Epithelial cell of proximal tubule (primary cell): ENCODE results near the gene INPP5A. TPM values are rescaled to one million over a fixed set of nuclear protein-coding genes. Genes with fewer than 3 reads are reported as not detected.

ENCODE experiments used
- DNase-seq: peaks from one replicate; pipeline ENCODE4 v3.0.0-alpha.2; 2011; ENCODE audit warnings: low read depth
- H3K4me3 ChIP-seq: 2 replicates; pipeline ENCODE4 v1.5.1; 2011; ENCODE audit warnings: low read depth, mild to moderate bottlenecking, low read length
- total RNA-seq: library from RNA; depleted of rRNA; stranded (reverse); fragments of >200 nt; gene quantifications from 2 replicates; pipeline ENCODE4 v1.2.3, GENCODE V29; 2015
- TF ChIP-seq, protein P1 (sequence below): conservative IDR thresholded peaks from 2 replicates; pipeline ENCODE4 v1.5.1; 2012; ENCODE audit warnings: low read depth, mild to moderate bottlenecking, low read length

The INPP5A gene
- total RNA-seq, 1 donor from 2014 or later, result 30.4 TPM

DNA sequence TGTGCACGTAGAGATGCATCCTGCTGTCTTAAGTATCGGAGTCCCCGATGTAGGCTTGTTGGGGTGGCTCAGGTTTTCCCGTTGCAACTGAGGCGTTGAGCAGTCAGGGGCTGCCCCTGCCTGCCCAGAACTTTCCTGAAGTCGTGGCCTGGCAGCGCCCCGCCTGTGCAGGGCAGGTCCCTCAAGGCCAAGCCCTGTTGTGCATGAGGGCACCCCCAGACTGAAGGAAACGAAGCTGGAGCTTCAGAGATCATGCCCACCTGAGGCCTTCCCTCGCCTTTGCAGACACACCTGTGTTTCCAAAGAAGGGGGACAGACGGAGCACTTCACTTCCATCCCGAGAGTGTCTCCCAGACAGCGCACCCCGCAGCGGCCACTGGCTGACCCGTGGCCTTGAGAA is 127.3 kb downstream of the INPP5A start:
- DNase-seq, result no peak
- H3K4me3 ChIP-seq, result no peak overlapping the region
- TF ChIP-seq, protein P1, sequence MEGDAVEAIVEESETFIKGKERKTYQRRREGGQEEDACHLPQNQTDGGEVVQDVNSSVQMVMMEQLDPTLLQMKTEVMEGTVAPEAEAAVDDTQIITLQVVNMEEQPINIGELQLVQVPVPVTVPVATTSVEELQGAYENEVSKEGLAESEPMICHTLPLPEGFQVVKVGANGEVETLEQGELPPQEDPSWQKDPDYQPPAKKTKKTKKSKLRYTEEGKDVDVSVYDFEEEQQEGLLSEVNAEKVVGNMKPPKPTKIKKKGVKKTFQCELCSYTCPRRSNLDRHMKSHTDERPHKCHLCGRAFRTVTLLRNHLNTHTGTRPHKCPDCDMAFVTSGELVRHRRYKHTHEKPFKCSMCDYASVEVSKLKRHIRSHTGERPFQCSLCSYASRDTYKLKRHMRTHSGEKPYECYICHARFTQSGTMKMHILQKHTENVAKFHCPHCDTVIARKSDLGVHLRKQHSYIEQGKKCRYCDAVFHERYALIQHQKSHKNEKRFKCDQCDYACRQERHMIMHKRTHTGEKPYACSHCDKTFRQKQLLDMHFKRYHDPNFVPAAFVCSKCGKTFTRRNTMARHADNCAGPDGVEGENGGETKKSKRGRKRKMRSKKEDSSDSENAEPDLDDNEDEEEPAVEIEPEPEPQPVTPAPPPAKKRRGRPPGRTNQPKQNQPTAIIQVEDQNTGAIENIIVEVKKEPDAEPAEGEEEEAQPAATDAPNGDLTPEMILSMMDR, result no peak

DNA sequence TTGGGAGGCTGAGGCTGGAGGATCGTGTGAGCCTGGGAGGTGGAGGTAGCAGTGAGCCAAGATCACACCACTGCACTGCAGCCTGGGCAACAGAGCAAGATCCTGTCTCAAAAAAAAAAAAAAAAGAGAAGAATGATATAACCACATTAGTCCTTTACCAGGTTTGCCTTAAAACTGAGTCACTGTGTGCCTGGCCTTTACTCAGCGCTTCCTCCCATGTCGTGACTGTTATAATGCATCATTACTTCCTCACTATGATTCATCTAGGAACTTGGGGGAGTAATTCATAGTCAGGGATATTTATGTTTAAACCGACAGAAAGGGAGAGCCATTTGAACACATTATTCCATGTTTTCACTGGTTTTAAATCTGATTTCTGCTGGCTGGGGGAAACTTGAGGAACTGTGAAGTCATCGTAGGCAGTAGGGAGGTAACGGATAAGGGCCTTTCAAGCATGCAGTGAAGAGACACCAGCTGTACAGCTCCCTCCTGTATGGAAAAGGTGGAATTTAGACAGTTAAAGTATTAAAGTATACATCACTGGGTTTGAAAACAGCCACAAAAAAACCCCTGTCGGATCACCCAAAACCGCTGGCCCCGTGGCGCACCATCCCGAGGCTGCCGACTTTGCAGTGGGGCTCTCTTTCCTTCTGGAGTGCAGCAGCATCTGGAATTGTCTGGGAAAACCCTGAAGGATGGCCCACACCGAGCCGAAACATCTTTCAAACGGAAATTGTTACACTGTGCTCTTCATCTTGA is 128.5 kb downstream of the INPP5A start:
- peak; percentile 67 for DNase-seq
- TF ChIP-seq, protein P1, result no peak
- peak overlapping the region; percentile 38 for H3K4me3 ChIP-seq

DNA sequence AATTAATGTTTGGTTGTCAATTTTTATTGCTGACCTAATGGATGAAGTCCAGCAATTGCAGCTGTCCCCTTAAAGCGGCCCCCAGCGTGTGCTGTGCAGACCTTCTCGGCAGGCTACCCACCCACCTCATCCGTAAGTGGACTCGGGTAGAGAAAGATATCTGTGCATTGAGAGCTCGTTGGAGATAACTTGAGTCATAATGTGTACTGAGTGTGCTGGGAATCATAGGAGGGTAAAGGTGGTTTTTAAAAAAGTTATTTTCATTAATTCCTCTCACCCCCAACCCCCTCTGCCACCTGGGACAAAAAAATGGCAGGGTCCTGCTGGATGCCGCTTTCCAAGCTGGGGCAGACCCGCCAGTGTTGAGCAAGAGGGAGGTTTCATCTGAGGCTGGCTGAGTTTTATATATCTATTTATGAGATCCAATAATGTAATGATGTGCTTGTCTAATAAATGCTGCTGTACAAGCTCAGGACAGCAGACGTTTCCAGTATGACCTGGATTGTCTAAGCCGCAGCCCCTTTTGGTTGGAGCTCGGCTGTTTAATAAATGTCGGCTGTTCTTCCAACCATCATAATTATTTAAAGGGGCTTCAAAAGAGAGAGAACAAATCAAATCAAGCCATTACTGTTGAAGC is 129.2 kb downstream of the INPP5A start:
- H3K4me3 ChIP-seq, result peak overlapping the region; percentile 38
- TF ChIP-seq, protein P1, result no peak
- DNase-seq, result no peak

DNA sequence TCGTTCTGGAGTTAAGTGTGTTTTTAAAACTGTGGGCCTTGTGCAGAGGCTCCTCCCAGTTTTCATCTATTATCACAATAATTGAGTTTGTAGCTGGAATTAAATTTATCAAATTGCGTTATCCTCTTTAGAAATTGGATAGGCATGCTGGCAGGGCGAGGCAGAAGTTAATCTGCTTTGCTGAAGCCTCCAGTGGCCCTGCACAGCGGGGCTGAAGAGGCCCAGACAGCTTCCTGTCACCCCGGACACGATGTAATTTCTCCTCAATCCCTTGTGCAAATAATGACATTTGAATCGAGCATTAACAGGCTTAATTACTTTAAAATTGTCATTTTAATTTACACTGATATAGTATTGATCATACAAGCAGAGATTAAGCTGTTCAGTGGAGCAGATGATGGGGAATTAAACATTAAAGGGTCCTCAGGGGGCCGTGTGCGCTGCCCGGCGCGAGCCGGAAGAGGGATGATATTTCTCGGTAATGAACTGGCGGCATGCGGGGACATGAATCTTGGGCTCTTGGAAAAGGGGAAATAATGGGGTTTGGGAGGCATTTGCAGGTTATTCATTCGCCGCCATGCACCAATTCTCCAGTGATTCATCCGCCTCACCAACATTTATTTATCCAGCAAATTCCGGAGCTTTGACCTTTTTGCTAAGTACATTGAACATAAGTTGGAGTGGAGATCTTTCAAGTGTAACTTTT is 129.9 kb downstream of the INPP5A start:
- DNase-seq, result peak; percentile 90
- TF ChIP-seq, protein P1, result no peak
- peak overlapping the region; percentile 38 for H3K4me3 ChIP-seq

DNA sequence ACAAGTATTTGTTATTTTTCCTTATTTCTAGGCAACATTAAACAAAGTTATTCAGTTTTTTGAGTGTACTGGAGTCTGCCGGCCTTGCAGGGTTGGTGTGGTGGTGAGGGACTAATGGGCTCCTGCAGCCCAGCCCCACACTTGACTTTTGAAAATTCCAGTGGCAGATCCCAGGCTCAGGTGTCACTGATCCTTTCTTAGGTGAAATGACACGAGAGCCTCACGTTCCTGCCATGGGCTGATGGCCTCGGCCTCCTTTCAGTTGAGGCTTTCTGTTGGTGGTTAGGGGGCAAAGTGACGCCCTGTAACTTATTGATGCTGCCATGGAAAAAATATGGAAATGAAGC is 130.4 kb downstream of the INPP5A start:
- no peak for DNase-seq
- TF ChIP-seq, protein P1, result no peak
- H3K4me3 ChIP-seq, result peak overlapping the region; percentile 14

DNA sequence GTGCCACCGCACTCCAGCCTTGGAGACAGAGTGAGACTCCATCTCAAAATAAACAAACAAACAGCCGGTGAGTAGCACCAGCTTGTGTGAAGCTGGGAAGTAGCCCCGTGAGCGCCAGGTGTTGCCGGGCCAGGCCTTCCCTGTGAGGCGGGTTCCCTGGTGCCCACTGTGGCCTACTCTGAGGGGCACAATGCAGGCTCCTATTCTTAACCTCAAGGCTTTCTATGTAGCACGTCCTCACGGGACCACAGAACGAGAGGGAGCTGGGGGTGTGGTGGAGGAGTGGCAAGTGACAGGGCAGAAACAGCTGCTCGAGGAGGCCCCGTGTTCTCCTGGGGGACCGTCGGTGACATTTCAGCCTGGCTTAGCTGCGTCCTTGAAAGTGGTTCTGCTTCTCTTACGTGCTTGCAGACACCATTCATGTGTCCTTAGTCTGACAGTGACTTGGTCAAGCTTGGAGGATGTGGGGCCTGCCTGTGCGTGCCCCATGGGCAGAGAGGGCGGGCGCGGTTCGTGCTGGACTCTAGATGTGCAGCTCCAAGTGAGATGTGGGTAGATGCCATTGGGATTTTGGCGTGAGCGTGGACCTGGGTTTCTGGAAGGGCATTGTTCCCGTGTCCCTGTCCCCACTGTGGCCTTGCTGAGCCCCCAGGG is 131.7 kb downstream of the INPP5A start:
- no peak for DNase-seq
- TF ChIP-seq, protein P1, result no peak
- H3K4me3 ChIP-seq, result no peak overlapping the region
